Gastrocnemius medialis (tissue), 4 donors: Measurements from ENCODE around the gene CDKN2B-AS1. TPM values are rescaled to one million over a fixed set of nuclear protein-coding genes. Genes with fewer than 3 reads are reported as not detected.

ENCODE experiments used
- ATAC-seq, 2 donors: fragments of 150-250 bp; one replicate each; pipeline ENCODE4 v1.9.1; 2016
- DNase-seq, 2 donors: peaks; one replicate each; pipeline ENCODE4 v3.0.0-alpha.2; 2019
- H3K27ac ChIP-seq, 4 donors: fragments of 200-600 bp; sonication (generic); 1 replicate in 1 of 4; 2 replicates in 3 of 4; pipeline ENCODE4 v1.5.1; 2016 to 2018; ENCODE audit warnings: mild to moderate bottlenecking in 2 of 4, moderate library complexity in 1 of 4
- H3K27me3 ChIP-seq, 3 donors: fragments of 200-600 bp; sonication (generic) in 2 of 3; 1 replicate in 1 of 3; 2 replicates in 2 of 3; pipeline versions ENCODE4 v1.5.1 to v1.6.0; 2016 to 2019; ENCODE audit warnings: mild to moderate bottlenecking in 1 of 3, moderate library complexity in 1 of 3
- H3K36me3 ChIP-seq, 2 donors: fragments of 200-600 bp; sonication (generic) in 1 of 2; one replicate each; pipeline ENCODE4 v1.5.1; 2017 to 2018
- H3K4me1 ChIP-seq, 2 donors: fragments of 200-600 bp; sonication (generic) in 1 of 2; one replicate each; pipeline ENCODE4 v1.5.1; 2016 to 2017; ENCODE audit warnings: mild to moderate bottlenecking in 2 of 2
- H3K4me3 ChIP-seq, 4 donors: fragments of 200-600 bp; sonication (generic) in 3 of 4; 1 replicate in 1 of 4; 2 replicates in 3 of 4; pipeline ENCODE4 v1.5.1; 2016 to 2019; ENCODE audit warnings: mild to moderate bottlenecking in 2 of 4
- H3K9me3 ChIP-seq, 3 donors: fragments of 200-600 bp; sonication (generic) in 2 of 3; 1 replicate in 1 of 3; 2 replicates in 2 of 3; pipeline ENCODE4 v1.5.1; 2016 to 2019
- POLR2A ChIP-seq, 2 donors: fragments of 450-650 bp; IDR thresholded peaks; one replicate each; pipeline ENCODE4 v1.6.1; 2017; ENCODE audit warnings: antibody characterized with exemption in 2 of 2, mild to moderate bottlenecking in 2 of 2, moderate library complexity in 2 of 2
- in situ Hi-C, 4 donors: fragments of 200-750 bp; cut with MboI; loops; one replicate each; pipeline versions ENCODE4 v1.15.0 to v1.8.0; 2017; ENCODE audit warnings: low sequenced_read_pairs in 4 of 4
- intact Hi-C: fragments of 100-400 bp; cut with DNase I; formaldehyde crosslinking; loops from one replicate; pipeline ENCODE4 v1.15.1; 2023; ENCODE audit warnings: low total_unique reads
- total RNA-seq, 4 donors: library from RNA; depleted of rRNA; stranded (reverse); fragments of >200 nt; gene quantifications; one replicate each; pipeline versions ENCODE4 v1.1.0 to v1.2.3, GENCODE V29; 2016
- TF ChIP-seq, protein P1 (sequence below), 5 experiments: fragments of 450-650 bp in 3 of 5; fragments of 200-600 bp in 2 of 5; sonication (generic) in 2 of 5; IDR thresholded peaks in 4 of 5; conservative IDR thresholded peaks in 1 of 5; 1 replicate in 4 of 5; 2 replicates in 1 of 5; pipeline ENCODE4 v1.5.1; 2016 to 2019; ENCODE audit warnings: antibody characterized with exemption in 5 of 5, mild to moderate bottlenecking in 3 of 5, moderate library complexity in 3 of 5

The CDKN2B-AS1 gene
- total RNA-seq, 4 donors from 2014 or later: 0.46 TPM; not detected in 3

DNA sequence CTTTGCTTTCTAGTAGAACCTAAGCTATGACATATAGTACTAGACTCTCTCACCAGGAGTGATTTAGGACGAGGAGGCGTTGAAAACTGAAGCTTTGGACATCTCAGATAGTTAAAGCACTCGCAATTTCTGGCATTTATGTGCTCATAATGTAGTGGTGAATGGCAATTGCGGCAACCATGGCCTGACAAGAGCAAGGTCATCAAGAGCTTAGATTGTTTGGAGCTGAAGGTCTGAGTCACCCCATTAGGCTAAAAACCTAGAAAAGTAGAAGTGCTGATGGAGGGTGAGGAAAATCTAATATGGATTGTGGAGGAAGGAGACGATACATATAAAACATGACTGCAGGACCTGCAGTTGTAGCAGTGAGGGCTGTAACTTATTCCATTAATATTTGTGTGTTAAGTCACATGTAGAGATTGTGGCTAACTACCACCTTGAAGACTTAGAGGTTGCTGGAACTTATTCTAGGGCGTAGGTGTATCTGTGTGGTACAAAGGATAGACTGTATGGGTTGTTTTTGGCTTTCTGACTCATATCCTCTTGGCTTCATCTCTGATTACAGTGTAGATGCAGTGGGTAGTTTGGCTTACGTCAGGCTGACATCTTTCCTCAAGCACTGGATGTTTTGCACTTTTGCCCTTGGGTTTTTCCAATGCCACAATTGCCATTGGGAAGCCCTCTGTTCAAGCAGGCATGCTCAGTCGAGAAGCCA is 153.4 kb downstream of the CDKN2B-AS1 start:
- intact Hi-C loops (no loop called here), in situ Hi-C loops (no loop called here)
- ATAC-seq (no peak), DNase-seq (no peak)
- TF ChIP-seq, protein P1, sequence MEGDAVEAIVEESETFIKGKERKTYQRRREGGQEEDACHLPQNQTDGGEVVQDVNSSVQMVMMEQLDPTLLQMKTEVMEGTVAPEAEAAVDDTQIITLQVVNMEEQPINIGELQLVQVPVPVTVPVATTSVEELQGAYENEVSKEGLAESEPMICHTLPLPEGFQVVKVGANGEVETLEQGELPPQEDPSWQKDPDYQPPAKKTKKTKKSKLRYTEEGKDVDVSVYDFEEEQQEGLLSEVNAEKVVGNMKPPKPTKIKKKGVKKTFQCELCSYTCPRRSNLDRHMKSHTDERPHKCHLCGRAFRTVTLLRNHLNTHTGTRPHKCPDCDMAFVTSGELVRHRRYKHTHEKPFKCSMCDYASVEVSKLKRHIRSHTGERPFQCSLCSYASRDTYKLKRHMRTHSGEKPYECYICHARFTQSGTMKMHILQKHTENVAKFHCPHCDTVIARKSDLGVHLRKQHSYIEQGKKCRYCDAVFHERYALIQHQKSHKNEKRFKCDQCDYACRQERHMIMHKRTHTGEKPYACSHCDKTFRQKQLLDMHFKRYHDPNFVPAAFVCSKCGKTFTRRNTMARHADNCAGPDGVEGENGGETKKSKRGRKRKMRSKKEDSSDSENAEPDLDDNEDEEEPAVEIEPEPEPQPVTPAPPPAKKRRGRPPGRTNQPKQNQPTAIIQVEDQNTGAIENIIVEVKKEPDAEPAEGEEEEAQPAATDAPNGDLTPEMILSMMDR (IDR thresholded peaks at IDR 0.05 in 4 of 5, conservative IDR thresholded peaks at IDR 0.05 in 1 of 5): no peak
- TF ChIP-seq POLR2A (IDR thresholded peaks at IDR 0.05): no peak
- H3K36me3 ChIP-seq: no peaks in the 10 kb centered on the region
- H3K4me1 ChIP-seq: no peaks in the 10 kb centered on the region
- H3K9me3 ChIP-seq: no peaks in the 10 kb centered on the region
- no peak overlapping the region for H3K4me3 ChIP-seq
- no peaks in the 10 kb centered on the region for H3K27me3 ChIP-seq
- no peak overlapping the region for H3K27ac ChIP-seq

DNA sequence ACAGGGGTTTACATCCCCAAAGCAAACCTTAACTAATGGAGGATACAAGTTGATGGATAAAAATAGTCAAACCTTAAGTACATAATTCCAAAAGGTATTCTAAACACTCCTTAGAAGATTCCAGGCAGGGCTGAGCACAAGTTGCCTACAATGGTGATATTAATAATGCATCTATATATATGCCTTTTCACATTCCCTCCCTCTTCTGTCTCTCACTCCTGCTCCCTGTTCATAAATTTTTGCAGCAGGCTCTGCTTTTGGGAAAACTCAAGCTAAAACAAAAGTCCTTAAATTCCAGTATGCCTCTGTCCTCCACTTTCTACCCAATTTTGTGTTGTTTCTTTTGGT is 153.9 kb downstream of the CDKN2B-AS1 start:
- no peak for DNase-seq
- intact Hi-C loops (no loop called here), in situ Hi-C loops (no loop called here)
- H3K9me3 ChIP-seq: no peaks in the 10 kb centered on the region
- H3K27ac ChIP-seq: no peak overlapping the region
- TF ChIP-seq, protein P1 (IDR thresholded peaks at IDR 0.05 in 4 of 5, conservative IDR thresholded peaks at IDR 0.05 in 1 of 5): no peak
- TF ChIP-seq POLR2A (IDR thresholded peaks at IDR 0.05): no peak
- no peaks in the 10 kb centered on the region for H3K4me1 ChIP-seq
- H3K36me3 ChIP-seq: no peaks in the 10 kb centered on the region
- no peak overlapping the region for H3K4me3 ChIP-seq
- no peaks in the 10 kb centered on the region for H3K27me3 ChIP-seq
- ATAC-seq: no peak

DNA sequence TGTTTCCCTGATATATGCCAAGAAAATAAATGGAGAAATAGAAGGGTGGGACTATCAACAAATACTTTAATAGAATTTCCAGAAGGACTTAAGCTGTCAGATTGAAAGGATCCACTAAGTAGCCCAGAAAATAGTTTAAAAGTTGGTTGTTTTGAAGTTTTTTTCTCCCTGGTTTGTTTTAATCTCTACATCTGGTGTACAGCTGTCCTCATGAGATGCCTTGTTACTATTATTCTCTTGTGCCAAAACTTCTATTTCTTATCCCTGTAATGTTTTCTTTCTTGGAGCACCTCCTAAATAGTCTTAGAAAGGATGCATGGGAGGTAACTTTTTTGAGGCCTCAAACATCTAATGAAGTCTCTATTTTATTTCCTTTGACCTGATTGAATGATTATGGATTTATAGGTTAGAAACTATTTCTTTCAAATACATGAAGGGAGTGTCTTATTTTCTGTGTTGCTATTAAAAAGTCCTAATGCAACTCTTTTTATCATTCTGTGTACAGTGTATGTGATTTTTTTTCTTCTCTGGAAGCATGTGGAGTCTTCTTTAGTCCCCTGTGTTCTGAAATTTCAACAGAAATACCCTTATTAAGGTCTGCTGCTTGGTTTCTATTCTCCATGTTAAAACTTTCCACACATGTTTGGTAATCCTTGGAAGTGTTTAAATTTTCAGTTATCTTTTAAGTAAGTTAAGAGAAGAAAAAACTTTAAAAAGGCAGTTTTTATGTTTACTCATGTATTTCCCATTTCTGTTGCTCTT is 154.5 kb downstream of the CDKN2B-AS1 start:
- H3K27ac ChIP-seq: no peak overlapping the region
- in situ Hi-C loops: no loop called here
- no peak for ATAC-seq

DNA sequence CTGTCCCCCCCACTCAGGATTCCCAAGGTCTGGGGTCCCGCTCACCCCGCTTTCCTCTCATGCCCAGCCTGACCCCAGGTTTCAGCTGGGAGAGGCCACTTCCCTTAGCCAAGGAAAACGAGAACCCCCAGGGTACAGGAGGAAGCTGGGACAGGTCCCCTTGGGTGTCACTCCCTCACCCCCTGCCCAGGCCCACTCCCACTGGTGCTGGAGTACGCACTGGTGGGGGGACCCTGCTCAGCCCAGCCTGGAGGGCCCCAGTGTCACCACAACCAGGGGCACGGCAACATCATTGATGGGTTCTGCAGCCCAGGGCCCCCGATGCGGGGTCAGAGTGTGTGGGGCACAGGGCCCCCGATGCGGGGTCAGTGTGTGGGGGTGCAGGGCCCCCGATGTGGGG is 159.5 kb downstream of the CDKN2B-AS1 start:
- Histone ChIP-seq H3K4me1 (peaks cover 0 to 8% of the 10 kb centered on the region in 2 donors), H3K27ac (no peak overlapping the region), H3K4me3 (no peak overlapping the region), H3K36me3 (no peaks in the 10 kb centered on the region), H3K27me3 (no peaks in the 10 kb centered on the region), H3K9me3 (no peaks in the 10 kb centered on the region)
- in situ Hi-C loops (no loop called here), intact Hi-C loops (no loop called here)
- ATAC-seq (no peak), DNase-seq (no peak)
- no peak for TF ChIP-seq POLR2A (IDR thresholded peaks at IDR 0.05)
- TF ChIP-seq, protein P1 (IDR thresholded peaks at IDR 0.05 in 4 of 5, conservative IDR thresholded peaks at IDR 0.05 in 1 of 5): no peak

More for the DNA sequence above, 154.5 kb downstream of the CDKN2B-AS1 start:
- no peaks in the 10 kb centered on the region for H3K9me3 ChIP-seq
- no peak overlapping the region for H3K4me3 ChIP-seq
- TF ChIP-seq POLR2A (IDR thresholded peaks at IDR 0.05): no peak
- TF ChIP-seq, protein P1 (IDR thresholded peaks at IDR 0.05 in 4 of 5, conservative IDR thresholded peaks at IDR 0.05 in 1 of 5): no peak
- no peaks in the 10 kb centered on the region for H3K36me3 ChIP-seq
- H3K27me3 ChIP-seq: no peaks in the 10 kb centered on the region
- intact Hi-C loops: no loop called here
- no peak for DNase-seq
- H3K4me1 ChIP-seq: no peaks in the 10 kb centered on the region
